Immature natural killer cell (primary cell): Measurements from ENCODE around the gene GALNS. TPM values are rescaled to one million over a fixed set of nuclear protein-coding genes. Genes with fewer than 3 reads are reported as not detected.
A peak's percentile ranks its signal among the peaks of the same experiment; 100 is the strongest.
"Not testable (repeated sequence)": the region's sequence is repeated elsewhere in the genome, so short reads cannot be mapped to it uniquely, and the experiment has no call there.

Experiments
- DNase-seq, 3 donors: peaks; one replicate each; pipeline ENCODE4 v3.0.0; 2022; ENCODE audit warnings: mixed read lengths in 1 of 3
- H3K27ac Mint-ChIP-seq, 6 donors: one replicate each; pipeline ENCODE4 v1.8.0; 2020; ENCODE audit warnings: mixed read lengths in 6 of 6, mild to moderate bottlenecking in 5 of 6, inconsistent platforms in 4 of 6, moderate library complexity in 3 of 6
- H3K27me3 Mint-ChIP-seq, 3 donors: one replicate each; pipeline ENCODE4 v1.8.0; 2020 to 2021; ENCODE audit warnings: low read depth in 3 of 3, mild to moderate bottlenecking in 3 of 3, mixed read lengths in 3 of 3, moderate library complexity in 3 of 3, inconsistent platforms in 1 of 3
- H3K36me3 Mint-ChIP-seq, 3 donors: one replicate each; pipeline ENCODE4 v1.8.0; 2020; ENCODE audit warnings: mixed read lengths in 3 of 3, inconsistent platforms in 2 of 3, mild to moderate bottlenecking in 2 of 3
- H3K4me1 Mint-ChIP-seq, 2 donors: one replicate each; pipeline ENCODE4 v1.8.0; 2020; ENCODE audit warnings: inconsistent platforms in 2 of 2, mild to moderate bottlenecking in 2 of 2, mixed read lengths in 2 of 2, moderate library complexity in 1 of 2
- H3K4me3 Mint-ChIP-seq, 5 donors: one replicate each; pipeline ENCODE4 v1.8.0; 2020; ENCODE audit warnings: mild to moderate bottlenecking in 5 of 5, mixed read lengths in 5 of 5, inconsistent platforms in 3 of 5, moderate library complexity in 3 of 5
- H3K9me3 Mint-ChIP-seq, 6 donors: one replicate each; pipeline ENCODE4 v1.8.0; 2020; ENCODE audit warnings: mild to moderate bottlenecking in 6 of 6, mixed read lengths in 6 of 6, inconsistent platforms in 4 of 6, moderate library complexity in 3 of 6
- polyA plus RNA-seq, 3 donors: library from polyadenylated mRNA; unstranded; fragments of 300-500 nt; fragmentation: Illumina TruSeq; gene quantifications; one replicate each; pipeline ENCODE4 v1.2.3, GENCODE V29; 2021

The GALNS gene
- polyA plus RNA-seq, 3 donors from 2014 or later, result 10.4 to 15.4 (median 10.9) TPM

- Mint-ChIP-seq H3K4me3 (no peak overlapping the region), H3K27me3 (peaks cover 0 to 4% (median 0%) of the 10 kb centered on the region in 3 donors), H3K4me1 (peaks cover 40 to 43% of the 10 kb centered on the region in 2 donors), H3K36me3 (no peaks in the 10 kb centered on the region), H3K9me3 (no peaks in the 10 kb centered on the region), H3K27ac (no peak overlapping the region)
- DNase-seq, result no peak
Observed at GRCh38 chr16:88792078-88792550, 64.6 kb downstream of the GALNS start.

- Mint-ChIP-seq H3K27ac (peak overlapping the region; percentile 85 to 95 (median 88)), H3K4me1 (peaks cover 40 to 43% of the 10 kb centered on the region in 2 donors), H3K4me3 (peak overlapping the region; percentile 75 to 83 (median 79)), H3K9me3 (no peaks in the 10 kb centered on the region), H3K36me3 (no peaks in the 10 kb centered on the region), H3K27me3 (peaks cover 0 to 4% (median 0%) of the 10 kb centered on the region in 3 donors)
- peak; percentile 57 to 63 (median 58) for DNase-seq
Observed at GRCh38 chr16:88790312-88791211, 66.2 kb downstream of the GALNS start.

GRCh38 chr16:88789594-88789993 lies 67.2 kb downstream of the GALNS start:
- H3K27ac Mint-ChIP-seq, result peak overlapping the region; percentile 84 to 95 (median 88)
- peak overlapping the region; percentile 75 to 83 (median 79) for H3K4me3 Mint-ChIP-seq
- H3K36me3 Mint-ChIP-seq, result no peaks in the 10 kb centered on the region
- no peaks in the 10 kb centered on the region for H3K9me3 Mint-ChIP-seq
- H3K27me3 Mint-ChIP-seq, result peaks cover 0 to 2% (median 0%) of the 10 kb centered on the region in 3 donors
- peak; percentile 39 to 43 (median 42) for DNase-seq
- peaks cover 32 to 34% of the 10 kb centered on the region in 2 donors for H3K4me1 Mint-ChIP-seq

- not testable (repeated sequence) for H3K9me3 Mint-ChIP-seq, H3K36me3 Mint-ChIP-seq, H3K4me3 Mint-ChIP-seq, H3K27me3 Mint-ChIP-seq, H3K27ac Mint-ChIP-seq, DNase-seq
- H3K4me1 Mint-ChIP-seq, result peaks cover 32 to 34% of the 10 kb centered on the region in 2 donors
Observed at GRCh38 chr16:88788749-88789148, 68.0 kb downstream of the GALNS start.

GRCh38 chr16:88787579-88788314 lies 69.0 kb downstream of the GALNS start:
- Mint-ChIP-seq H3K27me3 (peaks cover 0 to 7% (median 2%) of the 10 kb centered on the region in 3 donors), H3K9me3 (no peaks in the 10 kb centered on the region), H3K27ac (peak overlapping the region in 1 of 6 donors; percentile 16), H3K4me1 (peaks cover 38 to 39% of the 10 kb centered on the region in 2 donors), H3K4me3 (peak overlapping the region in 1 of 5 donors; percentile 36), H3K36me3 (no peaks in the 10 kb centered on the region)
- DNase-seq, result no peak

GRCh38 chr16:88785106-88785924 lies 71.4 kb downstream of the GALNS start, which contains the start of gene PIEZO1:
PIEZO1 (minus strand) TSS chr16:88785220; CDS start chr16:88784964, 256 bp downstream.
- Mint-ChIP-seq H3K9me3 (no peaks in the 10 kb centered on the region), H3K27ac (peak within 1 kb of the TSS in 5 of 6 donors; percentile 34 to 84 (median 62)), H3K27me3 (peaks cover 1 to 5% (median 2%) of the 10 kb centered on the region in 3 donors), H3K36me3 (no peaks in the 10 kb centered on the region), H3K4me1 (peaks cover 47% of the 10 kb centered on the region in 2 donors), H3K4me3 (peak within 1 kb of the TSS; percentile 79 to 87 (median 84))
- DNase-seq, result peak; percentile 84 to 87 (median 85)

GRCh38 chr16:88784856-88785105 lies 72.0 kb downstream of the GALNS start:
- Mint-ChIP-seq H3K27ac (no peak overlapping the region), H3K4me1 (peaks cover 47% of the 10 kb centered on the region in 2 donors), H3K27me3 (peaks cover 1 to 5% (median 2%) of the 10 kb centered on the region in 3 donors), H3K36me3 (no peaks in the 10 kb centered on the region), H3K4me3 (peak overlapping the region in 1 of 5 donors; percentile 87), H3K9me3 (no peaks in the 10 kb centered on the region)
- DNase-seq, result no peak

GRCh38 chr16:88784074-88784855 lies 72.5 kb downstream of the GALNS start:
- Mint-ChIP-seq H3K36me3 (no peaks in the 10 kb centered on the region), H3K9me3 (no peaks in the 10 kb centered on the region), H3K27ac (peak overlapping the region; percentile 35 to 96 (median 86)), H3K4me3 (peak overlapping the region; percentile 79 to 87 (median 86)), H3K4me1 (peaks cover 43 to 47% of the 10 kb centered on the region in 2 donors), H3K27me3 (peaks cover 1 to 5% (median 2%) of the 10 kb centered on the region in 3 donors)
- peak; percentile 47 to 55 (median 51) for DNase-seq

GRCh38 chr16:88783391-88784073 lies 73.2 kb downstream of the GALNS start:
- peaks cover 43 to 50% of the 10 kb centered on the region in 2 donors for H3K4me1 Mint-ChIP-seq
- H3K36me3 Mint-ChIP-seq, result no peaks in the 10 kb centered on the region
- H3K27ac Mint-ChIP-seq, result peak overlapping the region; percentile 87 to 96 (median 94)
- H3K4me3 Mint-ChIP-seq, result peak overlapping the region; percentile 69 to 87 (median 80)
- DNase-seq, result no peak
- H3K9me3 Mint-ChIP-seq, result no peaks in the 10 kb centered on the region
- peaks cover 2 to 5% (median 2%) of the 10 kb centered on the region in 3 donors for H3K27me3 Mint-ChIP-seq

- H3K27me3 Mint-ChIP-seq, result peaks cover 2 to 5% (median 3%) of the 10 kb centered on the region in 3 donors
- H3K36me3 Mint-ChIP-seq, result no peaks in the 10 kb centered on the region
- peaks cover 51 to 56% of the 10 kb centered on the region in 2 donors for H3K4me1 Mint-ChIP-seq
- H3K9me3 Mint-ChIP-seq, result no peaks in the 10 kb centered on the region
- peak overlapping the region; percentile 87 to 96 (median 94) for H3K27ac Mint-ChIP-seq
- peak overlapping the region; percentile 69 to 87 (median 80) for H3K4me3 Mint-ChIP-seq
- DNase-seq, result no peak
Observed at GRCh38 chr16:88782454-88783390, 74.0 kb downstream of the GALNS start.
